GM23338 (cell line): ENCODE results near the gene KSR2. TPM values are rescaled to one million over a fixed set of nuclear protein-coding genes. Genes with fewer than 3 reads are reported as not detected.

Experiments used
- ATAC-seq: fragments of 200-7000 bp; cut with Tn5 transposase; 3 replicates; pipeline ENCODE4 v1.9.1; 2020
- DNase-seq: peaks from one replicate; pipeline ENCODE4 v3.0.0-alpha.2; 2015; ENCODE audit warnings: low spot score
- H2AFZ ChIP-seq: fragments of 200-600 bp; sonication (generic); 2 replicates; pipeline ENCODE4 v1.8.0; 2016; ENCODE audit warnings: antibody characterized with exemption, mild to moderate bottlenecking, moderate library complexity
- H3F3A ChIP-seq: fragments of 200-600 bp; sonication (generic); replicated peaks from 2 replicates; pipeline ENCODE4 v1.8.0; 2017; ENCODE audit warnings: antibody characterized with exemption, mixed run types, low read depth
- H3K27ac ChIP-seq: fragments of 200-600 bp; sonication (generic); 2 replicates; pipeline ENCODE4 v1.6.1; 2016; ENCODE audit warnings: low read depth
- H3K27me3 ChIP-seq: fragments of 200-600 bp; sonication (generic); 2 replicates; pipeline ENCODE4 v1.8.0; 2016; ENCODE audit warnings: mild to moderate bottlenecking, mixed run types, moderate library complexity; ENCODE audit not compliant: insufficient read depth
- H3K36me3 ChIP-seq: fragments of 200-600 bp; sonication (generic); 2 replicates; pipeline ENCODE4 v1.8.0; 2016; ENCODE audit warnings: mild to moderate bottlenecking; ENCODE audit not compliant: insufficient read depth
- H3K4me1 ChIP-seq: fragments of 200-600 bp; sonication (generic); 2 replicates; pipeline ENCODE4 v1.8.0; 2016; ENCODE audit warnings: mild to moderate bottlenecking, moderate library complexity; ENCODE audit not compliant: insufficient read depth
- H3K4me2 ChIP-seq: fragments of 200-600 bp; sonication (generic); 2 replicates; pipeline ENCODE4 v1.7.1; 2017; ENCODE audit warnings: mixed run types
- H3K4me3 ChIP-seq: fragments of 200-600 bp; sonication (generic); 2 replicates; pipeline ENCODE4 v1.6.1; 2016; ENCODE audit warnings: mixed run types
- H3K79me2 ChIP-seq: fragments of 200-600 bp; sonication (generic); replicated peaks from 2 replicates; pipeline ENCODE4 v1.8.0; 2017; ENCODE audit warnings: mild to moderate bottlenecking; ENCODE audit not compliant: insufficient read depth
- H3K9me2 ChIP-seq: fragments of 200-600 bp; sonication (generic); 2 replicates; pipeline ENCODE4 v1.8.0; 2017; ENCODE audit not compliant: insufficient read depth
- H4K20me1 ChIP-seq: fragments of 200-600 bp; sonication (generic); replicated peaks from 2 replicates; pipeline ENCODE4 v1.8.0; 2017; ENCODE audit warnings: mild to moderate bottlenecking; ENCODE audit not compliant: insufficient read depth
- H3K27ac Mint-ChIP-seq: 2 replicates; pipeline ENCODE4 v1.8.0; 2020; ENCODE audit warnings: inconsistent platforms, mild to moderate bottlenecking, moderate library complexity, mixed read lengths
- H3K27me3 Mint-ChIP-seq: 3 replicates; pipeline ENCODE4 v1.8.0; 2022; ENCODE audit warnings: low read depth, mild to moderate bottlenecking, moderate library complexity, mixed read lengths, inconsistent platforms; ENCODE audit not compliant: insufficient read depth, poor library complexity
- H3K36me3 Mint-ChIP-seq: 3 replicates; pipeline ENCODE4 v1.8.0; 2021; ENCODE audit warnings: low read depth, mild to moderate bottlenecking, inconsistent platforms, moderate library complexity, mixed read lengths
- H3K4me1 Mint-ChIP-seq: 3 replicates; pipeline ENCODE4 v1.8.0; 2020; ENCODE audit warnings: mild to moderate bottlenecking, inconsistent platforms, mixed read lengths
- H3K4me3 Mint-ChIP-seq: 3 replicates; pipeline ENCODE4 v1.8.0; 2021; ENCODE audit warnings: moderate library complexity, mild to moderate bottlenecking, inconsistent platforms, mixed read lengths
- H3K9me3 Mint-ChIP-seq: 3 replicates; pipeline ENCODE4 v1.8.0; 2020; ENCODE audit warnings: moderate library complexity, mild to moderate bottlenecking, inconsistent platforms, mixed read lengths
- CREB1 ChIP-seq: fragments of 250-450 bp; sonication (Bioruptor Pico); IDR thresholded peaks from 2 replicates; pipeline ENCODE4 v1.5.0; 2020; ENCODE audit warnings: low read depth, mild to moderate bottlenecking, moderate library complexity
- EZH2 ChIP-seq: fragments of 200-600 bp; sonication (generic); IDR thresholded peaks from one replicate; pipeline ENCODE4 v1.8.0; 2017; ENCODE audit warnings: antibody characterized with exemption, mild to moderate bottlenecking, low read depth; ENCODE audit not compliant: unreplicated experiment
- EZH2phosphoT487 ChIP-seq: fragments of 200-600 bp; sonication (generic); IDR thresholded peaks from one replicate; pipeline ENCODE4 v1.8.1; 2018; ENCODE audit warnings: antibody characterized with exemption; ENCODE audit not compliant: unreplicated experiment
- JUNB ChIP-seq: IDR thresholded peaks from one replicate; pipeline ENCODE4 v1.6.1; 2016; ENCODE audit warnings: antibody characterized with exemption; ENCODE audit not compliant: unreplicated experiment
- NANOG ChIP-seq: IDR thresholded peaks from 2 replicates; pipeline ENCODE4 v1.6.1; 2016; ENCODE audit warnings: antibody characterized with exemption, borderline replicate concordance
- POLR2AphosphoS5 ChIP-seq: IDR thresholded peaks from 2 replicates; pipeline ENCODE4 v1.6.1; 2016; ENCODE audit warnings: antibody characterized with exemption, low read depth
- STAT1 ChIP-seq: IDR thresholded peaks from one replicate; pipeline ENCODE4 v1.6.1; 2016; ENCODE audit warnings: antibody characterized with exemption; ENCODE audit not compliant: unreplicated experiment
- ZNF114 ChIP-seq: fragments of 250-450 bp; sonication (Bioruptor Pico); IDR thresholded peaks from 2 replicates; pipeline ENCODE4 v1.5.0; 2020; ENCODE audit warnings: mild to moderate bottlenecking, moderate library complexity
- ZNF331 ChIP-seq: fragments of 250-450 bp; sonication (Bioruptor Pico); IDR thresholded peaks from 2 replicates; pipeline ENCODE4 v1.5.0; 2020; ENCODE audit warnings: low read depth, mild to moderate bottlenecking, moderate library complexity
- polyA plus RNA-seq: library from polyadenylated mRNA; unstranded; fragments of >200 nt; fragmentation: Nextera tagmentation; extraction: Ambion mirVana; gene quantifications from 2 replicates; pipeline ENCODE4 v1.2.1, GENCODE V29; 2016
- total RNA-seq: library from RNA; depleted of rRNA; stranded (reverse); fragments of >200 nt; shearing (Covaris generic); gene quantifications from 2 replicates; pipeline ENCODE4 v1.2.3, GENCODE V29; 2014
- TF ChIP-seq, protein P1 (sequence below), 2 experiments: fragments of 200-600 bp in 1 of 2; sonication (generic) in 1 of 2; conservative IDR thresholded peaks; 2 replicates each; pipeline versions ENCODE4 v1.5.1 to v1.6.1; 2016 to 2017; ENCODE audit warnings: antibody characterized with exemption in 2 of 2, low read depth in 2 of 2, mild to moderate bottlenecking in 2 of 2, moderate library complexity in 1 of 2
- TF ChIP-seq, protein P2 (sequence below): IDR thresholded peaks from one replicate; pipeline ENCODE4 v1.6.1; 2018; ENCODE audit warnings: antibody characterized with exemption; ENCODE audit not compliant: unreplicated experiment
- TF ChIP-seq, protein P3 (sequence below): fragments of 250-450 bp; sonication (Bioruptor Pico); IDR thresholded peaks from 2 replicates; pipeline ENCODE4 v1.5.0; 2020; ENCODE audit warnings: mild to moderate bottlenecking, moderate library complexity
- TF ChIP-seq, protein P4 (sequence below): IDR thresholded peaks from 2 replicates; pipeline ENCODE4 v1.6.1; 2016; ENCODE audit warnings: antibody characterized with exemption

KSR2 gene
- total and polyA plus RNA-seq, 2 experiments from 2014 or later, result 1.1 to 2.7 TPM

DNA sequence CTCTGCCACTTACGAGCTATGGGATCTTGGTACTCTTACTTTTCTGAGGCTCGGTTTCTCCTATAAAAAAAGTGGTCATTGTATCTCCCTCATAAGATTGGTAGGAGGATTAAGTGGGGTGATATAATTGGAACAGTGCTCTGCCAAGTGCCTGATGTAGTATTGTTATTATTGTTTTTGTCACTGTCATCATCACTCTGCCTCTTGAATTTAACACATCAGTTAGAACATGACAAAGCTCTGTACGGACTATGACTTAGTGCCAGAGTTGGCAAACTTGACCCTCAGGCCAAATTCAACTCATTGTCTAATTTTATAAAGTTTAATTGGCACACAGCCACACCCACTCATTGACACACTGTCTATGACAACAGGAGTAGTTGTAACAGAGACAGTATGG is 378.4 kb downstream of the KSR2 start:
- Histone ChIP-seq H2AFZ (no peak overlapping the region), H3K79me2 (no peaks in the 10 kb centered on the region), H3F3A (no peaks in the 10 kb centered on the region), H3K27me3 (no peaks in the 10 kb centered on the region), H3K4me2 (no peak overlapping the region), H3K4me1 (peaks cover 9% of the 10 kb centered on the region), H3K4me3 (no peak overlapping the region), H4K20me1 (no peaks in the 10 kb centered on the region), H3K36me3 (no peaks in the 10 kb centered on the region), H3K9me2 (no peaks in the 10 kb centered on the region), H3K27ac (no peak overlapping the region)
- Mint-ChIP-seq H3K9me3 (no peaks in the 10 kb centered on the region; the same call in 2 of the 3 replicates), H3K4me1 (peaks cover 21% of the 10 kb centered on the region), H3K36me3 (no peaks in the 10 kb centered on the region), H3K4me3 (no peak overlapping the region), H3K27me3 (peaks cover 3% of the 10 kb centered on the region), H3K27ac (no peak overlapping the region)
- DNase-seq (no peak), ATAC-seq (no peak)
- TF ChIP-seq CREB1 (CRISPR knock-in tag) (no peak), EZH2phosphoT487 (no peak), STAT1 (no peak), JUNB (no peak), EZH2 (no peak), POLR2AphosphoS5 (no peak), ZNF331 (CRISPR knock-in tag) (no peak), ZNF114 (CRISPR knock-in tag) (no peak), NANOG (no peak)
- TF ChIP-seq, protein P1, sequence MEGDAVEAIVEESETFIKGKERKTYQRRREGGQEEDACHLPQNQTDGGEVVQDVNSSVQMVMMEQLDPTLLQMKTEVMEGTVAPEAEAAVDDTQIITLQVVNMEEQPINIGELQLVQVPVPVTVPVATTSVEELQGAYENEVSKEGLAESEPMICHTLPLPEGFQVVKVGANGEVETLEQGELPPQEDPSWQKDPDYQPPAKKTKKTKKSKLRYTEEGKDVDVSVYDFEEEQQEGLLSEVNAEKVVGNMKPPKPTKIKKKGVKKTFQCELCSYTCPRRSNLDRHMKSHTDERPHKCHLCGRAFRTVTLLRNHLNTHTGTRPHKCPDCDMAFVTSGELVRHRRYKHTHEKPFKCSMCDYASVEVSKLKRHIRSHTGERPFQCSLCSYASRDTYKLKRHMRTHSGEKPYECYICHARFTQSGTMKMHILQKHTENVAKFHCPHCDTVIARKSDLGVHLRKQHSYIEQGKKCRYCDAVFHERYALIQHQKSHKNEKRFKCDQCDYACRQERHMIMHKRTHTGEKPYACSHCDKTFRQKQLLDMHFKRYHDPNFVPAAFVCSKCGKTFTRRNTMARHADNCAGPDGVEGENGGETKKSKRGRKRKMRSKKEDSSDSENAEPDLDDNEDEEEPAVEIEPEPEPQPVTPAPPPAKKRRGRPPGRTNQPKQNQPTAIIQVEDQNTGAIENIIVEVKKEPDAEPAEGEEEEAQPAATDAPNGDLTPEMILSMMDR (conservative IDR thresholded peaks at IDR 0.05; ENCODE audit: low read depth in 2 of 2), result no peak
- TF ChIP-seq, protein P2, sequence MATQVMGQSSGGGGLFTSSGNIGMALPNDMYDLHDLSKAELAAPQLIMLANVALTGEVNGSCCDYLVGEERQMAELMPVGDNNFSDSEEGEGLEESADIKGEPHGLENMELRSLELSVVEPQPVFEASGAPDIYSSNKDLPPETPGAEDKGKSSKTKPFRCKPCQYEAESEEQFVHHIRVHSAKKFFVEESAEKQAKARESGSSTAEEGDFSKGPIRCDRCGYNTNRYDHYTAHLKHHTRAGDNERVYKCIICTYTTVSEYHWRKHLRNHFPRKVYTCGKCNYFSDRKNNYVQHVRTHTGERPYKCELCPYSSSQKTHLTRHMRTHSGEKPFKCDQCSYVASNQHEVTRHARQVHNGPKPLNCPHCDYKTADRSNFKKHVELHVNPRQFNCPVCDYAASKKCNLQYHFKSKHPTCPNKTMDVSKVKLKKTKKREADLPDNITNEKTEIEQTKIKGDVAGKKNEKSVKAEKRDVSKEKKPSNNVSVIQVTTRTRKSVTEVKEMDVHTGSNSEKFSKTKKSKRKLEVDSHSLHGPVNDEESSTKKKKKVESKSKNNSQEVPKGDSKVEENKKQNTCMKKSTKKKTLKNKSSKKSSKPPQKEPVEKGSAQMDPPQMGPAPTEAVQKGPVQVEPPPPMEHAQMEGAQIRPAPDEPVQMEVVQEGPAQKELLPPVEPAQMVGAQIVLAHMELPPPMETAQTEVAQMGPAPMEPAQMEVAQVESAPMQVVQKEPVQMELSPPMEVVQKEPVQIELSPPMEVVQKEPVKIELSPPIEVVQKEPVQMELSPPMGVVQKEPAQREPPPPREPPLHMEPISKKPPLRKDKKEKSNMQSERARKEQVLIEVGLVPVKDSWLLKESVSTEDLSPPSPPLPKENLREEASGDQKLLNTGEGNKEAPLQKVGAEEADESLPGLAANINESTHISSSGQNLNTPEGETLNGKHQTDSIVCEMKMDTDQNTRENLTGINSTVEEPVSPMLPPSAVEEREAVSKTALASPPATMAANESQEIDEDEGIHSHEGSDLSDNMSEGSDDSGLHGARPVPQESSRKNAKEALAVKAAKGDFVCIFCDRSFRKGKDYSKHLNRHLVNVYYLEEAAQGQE, result no peak
- TF ChIP-seq, protein P3, sequence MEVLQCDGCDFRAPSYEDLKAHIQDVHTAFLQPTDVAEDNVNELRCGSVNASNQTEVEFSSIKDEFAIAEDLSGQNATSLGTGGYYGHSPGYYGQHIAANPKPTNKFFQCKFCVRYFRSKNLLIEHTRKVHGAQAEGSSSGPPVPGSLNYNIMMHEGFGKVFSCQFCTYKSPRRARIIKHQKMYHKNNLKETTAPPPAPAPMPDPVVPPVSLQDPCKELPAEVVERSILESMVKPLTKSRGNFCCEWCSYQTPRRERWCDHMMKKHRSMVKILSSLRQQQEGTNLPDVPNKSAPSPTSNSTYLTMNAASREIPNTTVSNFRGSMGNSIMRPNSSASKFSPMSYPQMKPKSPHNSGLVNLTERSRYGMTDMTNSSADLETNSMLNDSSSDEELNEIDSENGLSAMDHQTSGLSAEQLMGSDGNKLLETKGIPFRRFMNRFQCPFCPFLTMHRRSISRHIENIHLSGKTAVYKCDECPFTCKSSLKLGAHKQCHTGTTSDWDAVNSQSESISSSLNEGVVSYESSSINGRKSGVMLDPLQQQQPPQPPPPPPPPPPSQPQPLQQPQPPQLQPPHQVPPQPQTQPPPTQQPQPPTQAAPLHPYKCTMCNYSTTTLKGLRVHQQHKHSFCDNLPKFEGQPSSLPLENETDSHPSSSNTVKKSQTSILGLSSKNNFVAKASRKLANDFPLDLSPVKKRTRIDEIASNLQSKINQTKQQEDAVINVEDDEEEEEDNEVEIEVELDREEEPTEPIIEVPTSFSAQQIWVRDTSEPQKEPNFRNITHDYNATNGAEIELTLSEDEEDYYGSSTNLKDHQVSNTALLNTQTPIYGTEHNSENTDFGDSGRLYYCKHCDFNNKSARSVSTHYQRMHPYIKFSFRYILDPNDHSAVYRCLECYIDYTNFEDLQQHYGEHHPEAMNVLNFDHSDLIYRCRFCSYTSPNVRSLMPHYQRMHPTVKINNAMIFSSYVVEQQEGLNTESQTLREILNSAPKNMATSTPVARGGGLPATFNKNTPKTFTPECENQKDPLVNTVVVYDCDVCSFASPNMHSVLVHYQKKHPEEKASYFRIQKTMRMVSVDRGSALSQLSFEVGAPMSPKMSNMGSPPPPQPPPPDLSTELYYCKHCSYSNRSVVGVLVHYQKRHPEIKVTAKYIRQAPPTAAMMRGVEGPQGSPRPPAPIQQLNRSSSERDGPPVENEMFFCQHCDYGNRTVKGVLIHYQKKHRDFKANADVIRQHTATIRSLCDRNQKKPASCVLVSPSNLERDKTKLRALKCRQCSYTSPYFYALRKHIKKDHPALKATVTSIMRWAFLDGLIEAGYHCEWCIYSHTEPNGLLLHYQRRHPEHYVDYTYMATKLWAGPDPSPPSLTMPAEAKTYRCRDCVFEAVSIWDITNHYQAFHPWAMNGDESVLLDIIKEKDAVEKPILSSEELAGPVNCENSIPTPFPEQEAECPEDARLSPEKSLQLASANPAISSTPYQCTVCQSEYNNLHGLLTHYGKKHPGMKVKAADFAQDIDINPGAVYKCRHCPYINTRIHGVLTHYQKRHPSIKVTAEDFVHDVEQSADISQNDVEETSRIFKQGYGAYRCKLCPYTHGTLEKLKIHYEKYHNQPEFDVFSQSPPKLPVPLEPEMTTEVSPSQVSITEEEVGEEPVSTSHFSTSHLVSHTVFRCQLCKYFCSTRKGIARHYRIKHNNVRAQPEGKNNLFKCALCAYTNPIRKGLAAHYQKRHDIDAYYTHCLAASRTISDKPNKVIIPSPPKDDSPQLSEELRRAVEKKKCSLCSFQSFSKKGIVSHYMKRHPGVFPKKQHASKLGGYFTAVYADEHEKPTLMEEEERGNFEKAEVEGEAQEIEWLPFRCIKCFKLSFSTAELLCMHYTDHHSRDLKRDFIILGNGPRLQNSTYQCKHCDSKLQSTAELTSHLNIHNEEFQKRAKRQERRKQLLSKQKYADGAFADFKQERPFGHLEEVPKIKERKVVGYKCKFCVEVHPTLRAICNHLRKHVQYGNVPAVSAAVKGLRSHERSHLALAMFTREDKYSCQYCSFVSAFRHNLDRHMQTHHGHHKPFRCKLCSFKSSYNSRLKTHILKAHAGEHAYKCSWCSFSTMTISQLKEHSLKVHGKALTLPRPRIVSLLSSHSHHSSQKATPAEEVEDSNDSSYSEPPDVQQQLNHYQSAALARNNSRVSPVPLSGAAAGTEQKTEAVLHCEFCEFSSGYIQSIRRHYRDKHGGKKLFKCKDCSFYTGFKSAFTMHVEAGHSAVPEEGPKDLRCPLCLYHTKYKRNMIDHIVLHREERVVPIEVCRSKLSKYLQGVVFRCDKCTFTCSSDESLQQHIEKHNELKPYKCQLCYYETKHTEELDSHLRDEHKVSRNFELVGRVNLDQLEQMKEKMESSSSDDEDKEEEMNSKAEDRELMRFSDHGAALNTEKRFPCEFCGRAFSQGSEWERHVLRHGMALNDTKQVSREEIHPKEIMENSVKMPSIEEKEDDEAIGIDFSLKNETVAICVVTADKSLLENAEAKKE, result no peak
- TF ChIP-seq, protein P4, sequence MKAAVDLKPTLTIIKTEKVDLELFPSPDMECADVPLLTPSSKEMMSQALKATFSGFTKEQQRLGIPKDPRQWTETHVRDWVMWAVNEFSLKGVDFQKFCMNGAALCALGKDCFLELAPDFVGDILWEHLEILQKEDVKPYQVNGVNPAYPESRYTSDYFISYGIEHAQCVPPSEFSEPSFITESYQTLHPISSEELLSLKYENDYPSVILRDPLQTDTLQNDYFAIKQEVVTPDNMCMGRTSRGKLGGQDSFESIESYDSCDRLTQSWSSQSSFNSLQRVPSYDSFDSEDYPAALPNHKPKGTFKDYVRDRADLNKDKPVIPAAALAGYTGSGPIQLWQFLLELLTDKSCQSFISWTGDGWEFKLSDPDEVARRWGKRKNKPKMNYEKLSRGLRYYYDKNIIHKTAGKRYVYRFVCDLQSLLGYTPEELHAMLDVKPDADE, result no peak
